HG03378 (cell line): ENCODE measurements around the gene FMN1.

Source experiments
- ATAC-seq: cut with Tn5 transposase; IDR thresholded peaks from one replicate; pipeline ENCODE4 v1.9.1; 2021; ENCODE audit warnings: mild to moderate bottlenecking, moderate library complexity; ENCODE audit not compliant: unreplicated experiment

Gene FMN1

GRCh38 chr15:32941823-32942222 lies 252.7 kb downstream of the FMN1 start:
- ATAC-seq: no peak

DNA sequence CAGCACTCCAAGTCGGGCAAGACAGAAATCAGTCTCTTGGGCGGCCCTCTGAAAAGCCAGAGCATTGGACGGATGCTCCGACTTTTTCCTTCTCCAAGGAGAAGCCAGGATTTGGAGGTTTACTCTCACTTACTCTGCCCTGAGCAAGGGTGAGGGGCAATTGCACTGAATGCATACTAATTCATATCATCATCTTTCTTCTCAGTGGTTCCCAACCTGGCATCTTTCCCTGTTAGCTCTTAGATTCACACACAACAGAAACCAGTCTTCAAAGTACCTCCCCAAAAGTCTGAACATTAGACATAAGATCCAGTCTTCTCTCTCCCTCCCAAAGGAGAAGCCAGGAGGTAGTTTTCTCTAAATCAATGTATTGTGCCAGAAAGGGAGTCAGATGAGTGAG lies 257.5 kb downstream of the FMN1 start:
- ATAC-seq: no peak

GRCh38 chr15:32936283-32936918 lies 258.1 kb downstream of the FMN1 start:
- ATAC-seq: no peak

- no peak for ATAC-seq
These were observed 259.4 kb downstream of the FMN1 start for GRCh38 chr15:32935139-32935538.

- ATAC-seq: no peak
These were observed 261.3 kb downstream of the FMN1 start for GRCh38 chr15:32933236-32933635.

DNA sequence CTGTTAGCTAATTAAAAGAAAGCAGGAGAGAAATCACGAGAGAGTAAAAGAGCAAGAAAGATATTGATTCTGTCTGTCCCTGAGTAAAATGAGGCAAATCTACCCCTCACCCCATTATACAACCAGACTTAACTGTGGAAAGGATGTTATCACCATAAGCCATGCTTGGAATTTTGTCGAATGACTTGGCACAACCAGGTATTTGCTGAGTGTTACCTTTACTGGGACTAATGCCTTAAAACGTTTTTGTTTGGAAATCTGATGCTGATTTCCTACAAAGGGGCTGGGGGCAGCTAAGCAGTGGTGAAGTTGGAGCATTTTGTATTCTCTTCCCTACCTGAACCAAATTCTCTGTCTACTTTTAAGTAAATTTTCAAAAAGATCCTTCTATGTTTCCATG lies 265.6 kb downstream of the FMN1 start:
- ATAC-seq: no peak

- ATAC-seq: no peak
These were observed 267.4 kb downstream of the FMN1 start for GRCh38 chr15:32927124-32927523.

DNA sequence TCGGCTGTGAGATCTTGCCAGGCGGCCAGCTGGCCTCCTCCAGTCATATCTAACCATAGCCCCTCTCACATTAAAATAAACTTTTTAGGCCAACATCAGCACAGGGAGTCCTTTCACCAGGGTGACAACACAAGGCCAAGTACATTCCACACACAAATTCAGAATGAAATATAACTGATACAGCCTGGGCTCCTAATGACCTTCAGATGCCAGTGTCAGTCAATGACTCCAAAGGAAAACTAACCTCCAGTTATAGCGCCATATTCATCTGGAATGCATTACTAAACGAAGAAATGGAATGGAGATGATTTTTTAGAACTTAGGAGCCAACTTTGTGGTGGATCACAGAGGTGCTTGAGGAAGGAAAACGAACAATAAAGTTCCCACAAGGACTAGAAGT lies 271.3 kb downstream of the FMN1 start:
- no peak for ATAC-seq

- ATAC-seq: no peak
These were observed 272.0 kb downstream of the FMN1 start for GRCh38 chr15:32922541-32922940.

GRCh38 chr15:32919749-32920414 lies 274.6 kb downstream of the FMN1 start:
- ATAC-seq: no peak

GRCh38 chr15:32918547-32918946 lies 276.0 kb downstream of the FMN1 start:
- ATAC-seq: no peak

DNA sequence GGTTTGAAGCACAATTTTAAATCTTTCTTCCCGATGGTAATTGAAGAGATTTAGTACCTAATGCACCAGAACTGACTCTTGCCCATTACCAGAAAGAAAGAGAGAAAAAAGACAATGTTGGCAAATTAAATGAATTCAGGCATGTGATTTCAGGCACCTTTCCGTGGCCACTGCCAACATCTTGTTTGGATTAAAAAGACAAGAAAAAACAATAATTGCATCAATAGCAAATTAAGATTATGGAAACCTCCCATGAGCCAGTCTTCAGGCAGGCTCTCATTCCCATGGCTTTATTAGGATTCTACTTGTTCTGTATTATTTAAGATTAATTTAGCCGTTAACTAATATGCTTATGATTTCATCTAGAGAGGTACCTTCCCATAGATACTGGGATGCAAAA lies 283.7 kb downstream of the FMN1 start:
- ATAC-seq: no peak

GRCh38 chr15:32909431-32909830 lies 285.1 kb downstream of the FMN1 start:
- peak; percentile 38 for ATAC-seq

DNA sequence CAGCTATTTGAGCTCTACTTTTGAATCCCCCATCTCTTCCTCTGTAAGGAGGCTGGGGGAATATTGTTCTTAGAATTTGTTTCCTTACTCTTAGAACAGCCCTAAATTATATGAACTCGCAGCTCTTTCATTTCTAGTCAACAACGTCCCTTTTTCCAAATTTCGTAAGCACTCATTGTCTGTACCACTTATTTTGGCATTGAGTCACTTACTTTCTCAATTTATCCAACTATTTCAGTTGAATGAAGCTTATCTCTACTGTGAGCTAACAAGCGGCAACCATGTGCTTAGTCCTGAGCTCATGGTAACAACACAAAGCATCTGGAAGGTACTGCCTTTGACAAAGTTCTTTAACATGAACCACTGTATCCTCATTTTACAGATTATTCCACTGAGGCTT lies 285.6 kb downstream of the FMN1 start:
- peak; percentile 1 for ATAC-seq

DNA sequence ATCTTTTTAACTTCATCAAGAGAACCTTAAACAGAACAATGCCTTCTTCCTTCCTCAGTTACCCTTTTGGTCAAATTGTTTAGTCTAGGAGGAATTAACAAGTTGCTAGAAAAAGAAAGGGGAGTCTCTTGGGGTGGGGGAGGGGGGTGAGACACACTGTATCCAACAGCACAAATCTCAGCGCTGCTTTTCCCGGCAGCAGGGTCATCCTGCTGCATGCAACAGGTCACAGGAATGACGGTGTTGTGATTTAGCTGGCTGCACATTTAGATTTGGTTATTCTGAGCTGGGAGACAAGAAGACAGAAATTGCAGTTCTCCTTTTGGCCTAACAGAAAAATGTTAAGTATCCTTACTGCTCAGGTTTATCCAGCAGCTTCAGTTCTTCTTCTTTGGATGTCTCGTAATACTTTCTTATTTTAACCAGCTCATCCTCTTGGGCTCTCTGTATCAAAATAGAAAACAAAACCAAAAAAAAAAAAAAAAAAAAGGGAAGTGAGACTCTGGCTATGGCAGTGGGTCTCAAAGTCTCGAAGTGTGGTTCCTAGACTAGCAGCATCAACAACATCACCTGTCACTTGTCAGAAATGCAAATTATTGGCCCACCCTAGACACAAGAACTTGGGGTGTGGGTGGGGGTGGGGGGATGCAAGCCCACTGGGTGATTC lies 286.2 kb downstream of the FMN1 start:
- ATAC-seq: peak; percentile 86

- ATAC-seq: no peak
These were observed 289.0 kb downstream of the FMN1 start for GRCh38 chr15:32905481-32905880.

DNA sequence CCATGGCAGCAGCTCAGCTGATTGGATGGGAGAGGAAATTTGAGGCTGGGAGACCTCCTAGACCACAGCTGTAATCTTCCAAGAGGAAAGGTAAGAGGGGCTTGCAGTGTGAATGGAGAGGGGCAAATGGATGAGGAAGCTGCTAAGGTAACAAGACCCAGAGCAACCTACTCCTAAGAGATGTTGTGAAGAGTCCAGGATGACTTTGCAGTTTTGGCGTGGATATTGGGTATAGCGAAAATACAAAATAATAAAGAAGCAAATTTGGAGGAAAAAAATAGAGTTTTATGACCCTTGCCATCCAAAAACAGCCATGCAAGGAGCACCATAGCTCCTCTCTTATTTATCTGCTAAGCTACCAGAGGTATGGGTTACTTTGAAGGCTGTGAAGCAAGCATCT lies 290.1 kb downstream of the FMN1 start:
- ATAC-seq: no peak

GRCh38 chr15:32903591-32904290 lies 290.8 kb downstream of the FMN1 start:
- no peak for ATAC-seq

DNA sequence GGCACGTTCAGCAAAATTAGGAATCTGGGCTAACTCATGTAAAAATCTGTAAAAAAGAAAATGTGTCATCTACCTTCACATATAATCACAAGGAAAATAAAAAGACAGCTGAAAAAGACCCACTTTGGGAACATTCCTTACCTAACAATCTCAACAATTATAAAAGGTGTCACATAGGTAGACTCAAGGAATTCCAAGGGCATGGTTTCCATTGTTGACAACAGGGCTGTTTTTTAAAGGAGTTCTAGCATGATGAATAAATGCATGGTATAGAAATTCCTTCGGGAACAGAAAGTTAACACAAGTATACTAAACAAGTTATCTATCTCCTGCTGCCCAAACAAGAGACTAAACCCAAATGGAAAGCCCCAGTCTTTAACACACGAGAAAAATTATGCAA lies 292.5 kb downstream of the FMN1 start:
- ATAC-seq: no peak

DNA sequence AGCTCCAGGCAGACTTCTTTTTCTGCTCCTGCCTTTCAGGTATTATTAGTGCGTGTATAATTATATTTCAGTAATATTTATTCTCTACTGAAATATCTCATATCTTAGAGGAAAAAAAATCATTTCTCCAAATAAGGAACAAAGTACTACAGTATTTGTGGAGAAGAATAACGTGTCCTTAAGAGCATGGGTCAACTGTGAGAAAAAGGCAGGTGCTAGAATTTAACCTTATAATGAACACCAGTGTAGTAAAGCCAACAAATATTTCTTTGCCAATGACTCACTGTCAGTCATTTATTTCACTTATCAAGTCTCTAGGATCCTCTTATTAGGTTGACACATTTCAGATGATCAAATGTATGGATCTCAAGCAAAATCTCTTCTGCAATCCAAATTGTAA lies 293.3 kb downstream of the FMN1 start:
- ATAC-seq: no peak

DNA sequence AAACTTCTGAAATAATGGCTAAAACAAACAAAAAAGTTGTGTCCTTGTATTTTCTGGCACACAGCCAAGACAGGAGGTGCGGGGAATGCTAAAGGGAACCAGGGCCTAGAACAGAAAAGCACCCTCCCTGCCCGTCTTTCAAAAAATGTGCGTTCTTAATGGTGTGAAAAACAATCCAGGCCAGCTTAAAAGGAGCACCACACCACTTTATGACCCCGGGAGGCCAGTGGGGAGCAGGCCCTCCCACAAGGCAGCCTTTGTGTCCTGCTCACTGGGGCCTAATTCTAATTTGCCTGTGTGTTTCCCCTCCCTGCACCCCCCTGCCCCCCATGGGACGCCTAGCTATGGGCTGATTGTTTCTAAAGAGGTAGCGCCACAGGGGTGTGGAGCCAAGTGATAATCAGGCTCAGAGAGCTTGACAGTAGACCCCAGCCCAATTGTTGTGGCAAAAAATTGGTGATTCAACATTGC lies 295.4 kb downstream of the FMN1 start:
- ATAC-seq: no peak

DNA sequence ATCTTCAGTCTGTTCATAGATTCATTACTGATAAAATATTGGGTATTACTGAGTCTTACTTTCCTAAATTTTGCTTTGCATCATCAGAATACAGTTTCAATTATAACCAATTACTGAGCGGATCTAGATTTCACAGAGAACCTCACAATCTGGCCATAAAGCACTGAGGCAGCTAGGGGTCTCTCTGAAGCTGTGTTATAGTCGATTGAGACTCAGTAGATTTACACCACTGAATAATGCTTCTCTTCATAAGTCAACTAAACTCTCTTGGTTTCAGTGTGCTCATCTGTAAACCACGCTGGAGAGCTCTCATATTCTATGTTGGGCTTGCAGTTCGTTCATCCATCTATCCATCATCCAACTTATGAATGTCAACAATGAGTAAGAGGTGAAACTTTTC lies 296.1 kb downstream of the FMN1 start:
- no peak for ATAC-seq
